Naive thymus-derived CD4-positive, alpha-beta T cell (primary cell): ENCODE measurements around the gene LRBA. TPM values are rescaled to one million over a fixed set of nuclear protein-coding genes. Genes with fewer than 3 reads are reported as not detected.

Experiments
- ATAC-seq: fragments of 150-1000 bp; cut with Tn5 transposase; 2 replicates; pipeline ENCODE4 v1.10.0; 2021; ENCODE audit warnings: mild to moderate bottlenecking, moderate library complexity
- CTCF ChIA-PET: fragments of 350-600 bp; sonication (Branson Sonifier 250); formaldehyde crosslinking; loops from one replicate; lab custom pipeline; 2021; ENCODE audit warnings: antibody characterized with exemption; lab: Charles Lee
- POLR2A ChIA-PET: fragments of 350-600 bp; sonication (Branson Sonifier 250); formaldehyde crosslinking; loops from one replicate; lab custom pipeline; 2021; ENCODE audit warnings: antibody characterized with exemption, inconsistent platforms; lab: Charles Lee
- DNase-seq, 9 donors: peaks; one replicate each; pipeline versions ENCODE4 v3.0.0 to v3.0.0-alpha.2; 2020 to 2022; ENCODE audit warnings: mixed read lengths in 1 of 9
- H3K27ac ChIP-seq: one replicate; pipeline ENCODE4 v1.7.0; 2013; ENCODE audit warnings: mild to moderate bottlenecking, low read depth, low read length, moderate library complexity
- H3K27me3 ChIP-seq, 2 donors: one replicate each; pipeline ENCODE4 v1.7.0; 2013; ENCODE audit warnings: low read length in 2 of 2, mild to moderate bottlenecking in 2 of 2, moderate library complexity in 2 of 2; ENCODE audit not compliant: control insufficient read depth in 2 of 2, insufficient read depth in 2 of 2
- H3K36me3 ChIP-seq, 3 experiments: 1 replicate in 2 of 3; 2 replicates in 1 of 3; pipeline ENCODE4 v1.7.0; 2013; ENCODE audit warnings: low read length in 3 of 3, mild to moderate bottlenecking in 3 of 3, moderate library complexity in 1 of 3; ENCODE audit not compliant: insufficient read depth in 3 of 3, control insufficient read depth in 2 of 3
- H3K4me1 ChIP-seq, 2 donors: one replicate each; pipeline ENCODE4 v1.7.0; 2013; ENCODE audit warnings: low read length in 2 of 2, mild to moderate bottlenecking in 2 of 2, moderate library complexity in 1 of 2; ENCODE audit not compliant: control insufficient read depth in 2 of 2, insufficient read depth in 2 of 2
- H3K4me3 ChIP-seq: 2 replicates; pipeline ENCODE4 v1.7.0; 2013; ENCODE audit warnings: mild to moderate bottlenecking, low read length
- H3K9me3 ChIP-seq, 3 experiments: 1 replicate in 2 of 3; 2 replicates in 1 of 3; pipeline ENCODE4 v1.7.0; 2013; ENCODE audit warnings: low read length in 3 of 3; ENCODE audit not compliant: control insufficient read depth in 2 of 3
- H3K27ac Mint-ChIP-seq, 9 donors: one replicate each; pipeline ENCODE4 v1.8.0; 2020 to 2022; ENCODE audit warnings: mixed read lengths in 9 of 9, mild to moderate bottlenecking in 8 of 9, moderate library complexity in 5 of 9, inconsistent platforms in 2 of 9
- H3K27me3 Mint-ChIP-seq, 5 donors: one replicate each; pipeline ENCODE4 v1.8.0; 2021 to 2022; ENCODE audit warnings: mixed read lengths in 5 of 5, mild to moderate bottlenecking in 1 of 5
- H3K36me3 Mint-ChIP-seq, 5 donors: one replicate each; pipeline ENCODE4 v1.8.0; 2020 to 2022; ENCODE audit warnings: mixed read lengths in 5 of 5, mild to moderate bottlenecking in 3 of 5, inconsistent platforms in 1 of 5
- H3K4me1 Mint-ChIP-seq, 7 donors: one replicate each; pipeline ENCODE4 v1.8.0; 2020 to 2022; ENCODE audit warnings: mixed read lengths in 7 of 7, mild to moderate bottlenecking in 3 of 7, inconsistent platforms in 1 of 7
- H3K4me3 Mint-ChIP-seq, 10 donors: one replicate each; pipeline ENCODE4 v1.8.0; 2020 to 2022; ENCODE audit warnings: mild to moderate bottlenecking in 10 of 10, mixed read lengths in 10 of 10, moderate library complexity in 6 of 10, inconsistent platforms in 2 of 10
- H3K9me3 Mint-ChIP-seq, 11 donors: one replicate each; pipeline ENCODE4 v1.8.0; 2020 to 2022; ENCODE audit warnings: mixed read lengths in 11 of 11, mild to moderate bottlenecking in 4 of 11, inconsistent platforms in 1 of 11, moderate library complexity in 1 of 11
- intact Hi-C, 2 donors: fragments of 100-400 bp; cut with micrococcal nuclease; formaldehyde crosslinking; loops; one replicate each; pipeline ENCODE4 v1.15.1; 2023
- polyA plus RNA-seq, 2 donors: library from polyadenylated mRNA; unstranded; fragments of 300-500 nt; fragmentation: Illumina TruSeq; gene quantifications; one replicate each; pipeline ENCODE4 v1.2.3, GENCODE V29; 2021
- total RNA-seq, 6 experiments: library from RNA in 5 of 6; stranded (reverse) in 5 of 6; gene quantifications; 1 replicate in 5 of 6; 2 replicates in 1 of 6; pipeline ENCODE4 v1.2.3 and lab custom pipeline; 2021 to 2026

LRBA gene
- total and polyA plus RNA-seq, 7 experiments from 2014 or later = 20.8 to 71.4 (median 58.4) TPM

DNA sequence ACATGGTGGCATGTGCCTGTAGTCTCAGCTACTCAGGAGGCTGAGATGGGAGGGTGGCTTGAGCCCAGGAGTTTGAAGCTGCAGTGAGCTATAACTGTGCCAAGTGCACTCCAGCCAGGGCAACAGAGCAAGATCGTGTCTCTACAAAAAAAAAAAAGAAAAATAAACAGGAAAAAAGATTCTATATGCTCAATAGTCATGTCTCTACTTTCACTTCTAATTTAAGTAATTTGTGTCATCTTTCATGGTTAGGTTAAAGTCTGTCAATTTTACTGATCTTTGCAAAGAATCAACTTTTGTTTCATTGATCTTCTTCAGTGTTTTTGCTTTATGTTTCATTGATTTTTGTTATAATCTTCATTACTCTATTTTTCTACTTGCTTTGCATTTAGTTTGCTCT is 539.3 kb downstream of the LRBA start:
- Mint-ChIP-seq H3K9me3 (peaks cover 0 to 11% (median 0%) of the 10 kb centered on the region in 11 donors), H3K36me3 (peaks cover 13 to 61% (median 46%) of the 10 kb centered on the region in 5 donors), H3K4me1 (peaks cover 0 to 5% (median 0%) of the 10 kb centered on the region in 7 donors), H3K27me3 (no peaks in the 10 kb centered on the region), H3K27ac (peak overlapping the region in 1 of 9 donors; percentile 27), H3K4me3 (no peak overlapping the region)
- Histone ChIP-seq H3K27ac (no peak overlapping the region), H3K4me1 (no peaks in the 10 kb centered on the region), H3K9me3 (no peaks in the 10 kb centered on the region), H3K4me3 (no peak overlapping the region), H3K27me3 (no peaks in the 10 kb centered on the region), H3K36me3 (no peaks in the 10 kb centered on the region)
- intact Hi-C loops = no loop called here
- ATAC-seq (no peak), DNase-seq (no peak)
- POLR2A ChIA-PET = interaction anchor here (1.5 kb wide), 1 partner anchor 17 kb away, joined by 3 read pairs; no protein-coding TSS in a partner anchor
- CTCF ChIA-PET = no interaction called here

- Histone ChIP-seq H3K36me3 (no peaks in the 10 kb centered on the region), H3K9me3 (no peaks in the 10 kb centered on the region), H3K27me3 (no peaks in the 10 kb centered on the region), H3K27ac (no peak overlapping the region), H3K4me1 (no peaks in the 10 kb centered on the region), H3K4me3 (no peak overlapping the region)
- ChIA-PET POLR2A (no interaction called here), CTCF (no interaction called here)
- DNase-seq (no peak), ATAC-seq (no peak)
- Mint-ChIP-seq H3K27ac (no peak overlapping the region), H3K4me3 (no peak overlapping the region), H3K9me3 (no peaks in the 10 kb centered on the region), H3K4me1 (peaks cover 0 to under 1% (median 0%) of the 10 kb centered on the region in 7 donors), H3K27me3 (no peaks in the 10 kb centered on the region), H3K36me3 (peaks cover 2 to 69% (median 44%) of the 10 kb centered on the region in 5 donors)
- intact Hi-C loops = no loop called here
These were observed 550.6 kb downstream of the LRBA start for GRCh38 chr4:150464523-150464922.

DNA sequence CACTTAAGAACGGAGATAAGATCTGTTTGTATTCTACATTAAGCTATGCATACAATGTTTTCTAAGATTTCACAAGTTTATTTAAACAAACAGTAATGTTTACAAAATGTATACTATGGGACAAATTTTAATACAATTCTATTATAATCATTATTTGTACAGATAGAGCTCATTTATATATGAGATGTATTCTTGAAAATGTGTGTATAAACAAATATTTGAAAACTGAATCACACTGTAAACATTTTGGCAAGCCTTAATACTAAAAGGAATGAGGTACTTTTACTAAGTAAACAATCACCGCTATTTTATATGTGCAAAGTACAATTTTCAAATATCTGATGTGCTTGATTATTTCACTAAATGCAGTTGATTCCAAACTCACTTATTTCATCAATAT is 552.3 kb downstream of the LRBA start:
- no peak overlapping the region for H3K4me3 ChIP-seq
- peaks cover 2 to 63% (median 52%) of the 10 kb centered on the region in 5 donors for H3K36me3 Mint-ChIP-seq
- H3K27ac Mint-ChIP-seq = no peak overlapping the region
- POLR2A ChIA-PET = no interaction called here
- no peak overlapping the region for H3K27ac ChIP-seq
- intact Hi-C loops = no loop called here
- H3K4me1 Mint-ChIP-seq = no peaks in the 10 kb centered on the region
- no peaks in the 10 kb centered on the region for H3K27me3 Mint-ChIP-seq
- H3K27me3 ChIP-seq = no peaks in the 10 kb centered on the region
- no peaks in the 10 kb centered on the region for H3K4me1 ChIP-seq
- H3K36me3 ChIP-seq = no peaks in the 10 kb centered on the region
- DNase-seq (no peak), ATAC-seq (no peak)
- peaks cover 0 to 5% (median 0%) of the 10 kb centered on the region in 11 donors for H3K9me3 Mint-ChIP-seq
- no peak overlapping the region for H3K4me3 Mint-ChIP-seq
- CTCF ChIA-PET = no interaction called here
- no peaks in the 10 kb centered on the region for H3K9me3 ChIP-seq

DNA sequence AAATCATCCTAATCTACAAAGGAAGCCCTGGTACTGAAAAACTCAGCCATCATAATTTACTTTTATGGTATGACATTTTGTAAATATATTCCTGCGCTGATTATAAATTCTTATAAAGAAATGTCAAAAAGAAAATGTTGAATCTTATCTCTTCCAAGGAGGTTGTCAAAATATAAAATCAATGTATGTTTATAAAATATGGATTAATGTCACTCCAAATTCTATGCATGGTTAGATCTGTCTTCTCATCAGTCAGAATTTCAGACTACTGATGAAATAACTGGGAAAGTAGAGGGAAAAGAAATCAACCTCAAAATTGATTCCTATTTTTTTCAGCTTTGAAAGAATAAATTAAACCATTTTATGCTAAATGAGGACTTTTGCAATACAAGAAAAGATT is 553.1 kb downstream of the LRBA start:
- POLR2A ChIA-PET = no interaction called here
- Mint-ChIP-seq H3K4me1 (no peaks in the 10 kb centered on the region), H3K4me3 (no peak overlapping the region), H3K9me3 (peaks cover 0 to 5% (median 0%) of the 10 kb centered on the region in 11 donors), H3K36me3 (peaks cover 2 to 63% (median 52%) of the 10 kb centered on the region in 5 donors), H3K27ac (no peak overlapping the region), H3K27me3 (no peaks in the 10 kb centered on the region)
- H3K27ac ChIP-seq = no peak overlapping the region
- H3K9me3 ChIP-seq = no peaks in the 10 kb centered on the region
- H3K4me1 ChIP-seq = no peaks in the 10 kb centered on the region
- H3K27me3 ChIP-seq = no peaks in the 10 kb centered on the region
- DNase-seq = no peak
- no peaks in the 10 kb centered on the region for H3K36me3 ChIP-seq
- intact Hi-C loops = no loop called here
- CTCF ChIA-PET = no interaction called here
- H3K4me3 ChIP-seq = no peak overlapping the region
- no peak for ATAC-seq

DNA sequence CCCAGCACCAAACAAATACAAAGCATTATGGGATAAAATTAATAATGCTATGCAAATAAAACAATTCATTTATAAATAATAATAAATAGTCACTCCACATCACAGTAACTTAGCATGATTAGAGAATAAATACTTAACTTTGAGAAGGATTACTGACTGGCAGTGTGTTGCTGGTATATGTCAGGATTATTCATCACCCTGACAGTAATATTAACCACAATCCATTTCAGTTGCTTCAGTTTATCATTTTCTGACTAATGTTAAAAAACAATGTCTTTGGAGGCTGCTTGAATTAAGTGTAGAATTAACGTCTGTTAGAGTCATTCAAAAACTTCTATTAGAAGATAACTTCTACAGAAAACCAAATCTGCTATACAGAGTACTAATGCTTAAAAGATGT is 557.3 kb downstream of the LRBA start:
- H3K4me1 Mint-ChIP-seq = peaks cover 0 to 9% (median 0%) of the 10 kb centered on the region in 7 donors
- H3K27me3 ChIP-seq = no peaks in the 10 kb centered on the region

DNA sequence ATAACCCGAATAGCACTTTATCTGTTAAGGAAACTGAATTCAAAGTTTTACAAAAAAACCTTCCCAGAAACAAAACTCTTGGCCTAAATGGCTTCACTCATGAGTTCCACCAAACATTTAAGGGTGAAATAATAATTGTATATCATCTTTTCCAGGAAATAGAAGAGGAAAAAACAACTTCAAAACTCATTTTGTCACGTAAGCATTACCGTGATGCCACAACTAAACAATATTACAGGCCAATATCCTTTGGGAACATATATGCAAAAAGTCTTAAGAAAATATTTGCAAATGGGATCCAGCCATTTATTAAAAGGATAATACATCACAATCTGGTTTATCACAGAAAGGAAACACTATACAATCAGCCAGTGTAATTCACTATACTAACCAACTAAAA is 563.2 kb downstream of the LRBA start:
- Histone ChIP-seq H3K27me3 (no peaks in the 10 kb centered on the region), H3K27ac (no peak overlapping the region), H3K4me3 (no peak overlapping the region), H3K4me1 (no peaks in the 10 kb centered on the region), H3K9me3 (no peaks in the 10 kb centered on the region), H3K36me3 (no peaks in the 10 kb centered on the region)
- Mint-ChIP-seq H3K27ac (no peak overlapping the region), H3K36me3 (peaks cover 10 to 52% (median 31%) of the 10 kb centered on the region in 5 donors), H3K4me3 (no peak overlapping the region), H3K27me3 (no peaks in the 10 kb centered on the region), H3K4me1 (peaks cover 0 to 9% (median 0%) of the 10 kb centered on the region in 7 donors), H3K9me3 (peaks cover 0 to 12% (median 5%) of the 10 kb centered on the region in 11 donors)
- intact Hi-C loops = no loop called here
- POLR2A ChIA-PET = no interaction called here
- ATAC-seq (no peak), DNase-seq (no peak)
- CTCF ChIA-PET = no interaction called here

More for the DNA sequence above, 557.3 kb downstream of the LRBA start:
- H3K27ac ChIP-seq = no peak overlapping the region
- no peak overlapping the region for H3K4me3 Mint-ChIP-seq
- no peak overlapping the region for H3K27ac Mint-ChIP-seq
- H3K36me3 ChIP-seq = no peaks in the 10 kb centered on the region
- no peak for DNase-seq
- H3K4me3 ChIP-seq = no peak overlapping the region
- ChIA-PET CTCF (no interaction called here), POLR2A (no interaction called here)
- ATAC-seq = no peak
- peaks cover 0 to 12% (median 5%) of the 10 kb centered on the region in 11 donors for H3K9me3 Mint-ChIP-seq
- intact Hi-C loops = no loop called here
- no peaks in the 10 kb centered on the region for H3K9me3 ChIP-seq
- no peaks in the 10 kb centered on the region for H3K27me3 Mint-ChIP-seq
- H3K4me1 ChIP-seq = no peaks in the 10 kb centered on the region
- H3K36me3 Mint-ChIP-seq = peaks cover 11 to 51% (median 40%) of the 10 kb centered on the region in 5 donors

DNA sequence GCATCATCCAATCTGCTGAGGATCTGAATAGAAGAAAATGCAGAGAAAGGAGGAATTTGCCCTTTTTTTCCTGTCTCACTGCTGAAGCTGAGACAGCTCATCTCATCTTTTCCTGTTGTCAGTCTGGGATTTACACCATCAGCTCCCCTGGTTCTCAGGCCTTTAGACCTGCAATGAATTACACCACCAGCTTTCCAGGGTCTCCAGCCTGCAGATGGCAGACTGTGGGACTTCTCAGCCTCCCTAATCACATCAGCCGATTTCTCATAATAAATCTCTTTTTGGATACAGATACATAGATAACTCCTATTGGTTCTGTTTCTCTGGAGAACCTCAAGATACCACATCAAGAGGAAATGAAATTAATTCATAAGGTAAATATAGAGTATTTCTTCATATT is 567.7 kb downstream of the LRBA start:
- no peaks in the 10 kb centered on the region for H3K27me3 Mint-ChIP-seq
- no peak overlapping the region for H3K4me3 ChIP-seq
- H3K4me1 ChIP-seq = no peaks in the 10 kb centered on the region
- ATAC-seq = no peak
- H3K4me3 Mint-ChIP-seq = no peak overlapping the region
- no peak overlapping the region for H3K27ac Mint-ChIP-seq
- no peaks in the 10 kb centered on the region for H3K9me3 ChIP-seq
- CTCF ChIA-PET = no interaction called here
- intact Hi-C loops = no loop called here
- peaks cover 0 to 5% (median 0%) of the 10 kb centered on the region in 7 donors for H3K4me1 Mint-ChIP-seq
- no peak overlapping the region for H3K27ac ChIP-seq
- no peaks in the 10 kb centered on the region for H3K27me3 ChIP-seq
- POLR2A ChIA-PET = no interaction called here
- H3K36me3 ChIP-seq = no peaks in the 10 kb centered on the region
- peaks cover 2 to 49% (median 19%) of the 10 kb centered on the region in 5 donors for H3K36me3 Mint-ChIP-seq
- no peak for DNase-seq
- peaks cover 0 to 6% (median 0%) of the 10 kb centered on the region in 11 donors for H3K9me3 Mint-ChIP-seq
